Activated effector memory CD4-positive, alpha-beta T cell treated with Interleukin-2 at 50 U/mL for 16 hours (primary cell): Measurements from ENCODE around the gene RTF1.

Source experiments
- DNase-seq: peaks from one replicate; pipeline ENCODE4 v3.0.0-alpha.2; 2020

Gene RTF1

GRCh38 chr15:41510728-41511127 lies 93.8 kb downstream of the RTF1 start:
- DNase-seq, result no peak

- DNase-seq, result no peak
Measured at GRCh38 chr15:41511331-41511898, 94.5 kb downstream of the RTF1 start.

GRCh38 chr15:41511899-41512369 lies 95.0 kb downstream of the RTF1 start:
- DNase-seq, result no peak

GRCh38 chr15:41512512-41512939 lies 95.6 kb downstream of the RTF1 start:
- no peak for DNase-seq

- no peak for DNase-seq
Measured at GRCh38 chr15:41512940-41513505, 96.1 kb downstream of the RTF1 start.

- no peak for DNase-seq
Measured at GRCh38 chr15:41513506-41514227, 96.8 kb downstream of the RTF1 start, which contains the start of gene LTK. Gene LTK, minus strand, starts transcription at chr15:41513827. Its CDS starts 118 bp downstream, at chr15:41513709.

GRCh38 chr15:41517895-41518449 lies 101.1 kb downstream of the RTF1 start:
- no peak for DNase-seq

- no peak for DNase-seq
Measured at GRCh38 chr15:41520636-41521035, 103.7 kb downstream of the RTF1 start.

- DNase-seq, result no peak
Measured at GRCh38 chr15:41521614-41522013, 104.7 kb downstream of the RTF1 start.

GRCh38 chr15:41523097-41523496 lies 106.2 kb downstream of the RTF1 start:
- DNase-seq, result no peak

GRCh38 chr15:41530363-41530956 lies 113.6 kb downstream of the RTF1 start:
- no peak for DNase-seq
